HEK293 (cell line): ENCODE data around the gene SSBP3.

ENCODE experiments used
- BCL11B ChIP-seq: fragments of 450-650 bp; formaldehyde crosslinking; IDR thresholded peaks from 2 replicates; pipeline ENCODE4 v1.5.1; 2016; ENCODE audit warnings: low read depth, missing biosample characterization, missing genetic modification characterization
- MYNN ChIP-seq: fragments of 450-650 bp; formaldehyde crosslinking; IDR thresholded peaks from 2 replicates; pipeline ENCODE4 v1.5.1; 2016; ENCODE audit warnings: missing biosample characterization, missing genetic modification characterization, borderline replicate concordance
- OVOL3 ChIP-seq: fragments of 450-650 bp; formaldehyde crosslinking; IDR thresholded peaks from 2 replicates; pipeline ENCODE4 v1.5.1; 2016; ENCODE audit warnings: missing biosample characterization, missing genetic modification characterization
- ZNF121 ChIP-seq: fragments of 450-650 bp; formaldehyde crosslinking; IDR thresholded peaks from 2 replicates; pipeline ENCODE4 v1.5.1; 2016; ENCODE audit warnings: missing biosample characterization, missing genetic modification characterization
- ZNF311 ChIP-seq: fragments of 450-650 bp; formaldehyde crosslinking; IDR thresholded peaks from 2 replicates; pipeline ENCODE4 v1.5.1; 2017; ENCODE audit warnings: missing biosample characterization, missing genetic modification characterization, borderline replicate concordance
- ZNF335 ChIP-seq: fragments of 450-650 bp; formaldehyde crosslinking; conservative IDR thresholded peaks from 2 replicates; pipeline ENCODE4 v1.5.1; 2016; ENCODE audit warnings: missing biosample characterization, missing genetic modification characterization
- ZNF366 ChIP-seq: fragments of 450-650 bp; formaldehyde crosslinking; conservative IDR thresholded peaks from 2 replicates; pipeline ENCODE4 v1.5.1; 2016; ENCODE audit warnings: missing biosample characterization, missing genetic modification characterization
- ZNF658 ChIP-seq: fragments of 450-650 bp; formaldehyde crosslinking; IDR thresholded peaks from 2 replicates; pipeline ENCODE4; 2016; ENCODE audit warnings: missing biosample characterization, missing genetic modification characterization
- ZNF670 ChIP-seq: fragments of 450-650 bp; formaldehyde crosslinking; IDR thresholded peaks from 2 replicates; pipeline ENCODE4 v1.5.1; 2016; ENCODE audit warnings: missing biosample characterization, missing genetic modification characterization, low read depth
- ZNF776 ChIP-seq: fragments of 450-650 bp; formaldehyde crosslinking; IDR thresholded peaks from 2 replicates; pipeline ENCODE4 v1.5.0; 2017; ENCODE audit warnings: missing biosample characterization, missing genetic modification characterization, borderline replicate concordance
- TF ChIP-seq, protein P1 (sequence below): fragments of 450-650 bp; formaldehyde crosslinking; conservative IDR thresholded peaks from 2 replicates; pipeline ENCODE4 v1.5.1; 2016; ENCODE audit warnings: low read depth, missing biosample characterization, missing genetic modification characterization
- TF ChIP-seq, protein P2 (sequence below): fragments of 450-650 bp; formaldehyde crosslinking; IDR thresholded peaks from 2 replicates; pipeline ENCODE4; 2016; ENCODE audit warnings: missing biosample characterization, missing genetic modification characterization
- TF ChIP-seq, protein P3 (sequence below): fragments of 450-650 bp; formaldehyde crosslinking; IDR thresholded peaks from 2 replicates; pipeline ENCODE4 v1.5.1; 2017; ENCODE audit warnings: missing biosample characterization, missing genetic modification characterization
- TF ChIP-seq, protein P4 (sequence below): fragments of 450-650 bp; formaldehyde crosslinking; IDR thresholded peaks from 2 replicates; pipeline ENCODE4 v1.5.1; 2016; ENCODE audit warnings: missing biosample characterization, missing genetic modification characterization

The SSBP3 gene

DNA sequence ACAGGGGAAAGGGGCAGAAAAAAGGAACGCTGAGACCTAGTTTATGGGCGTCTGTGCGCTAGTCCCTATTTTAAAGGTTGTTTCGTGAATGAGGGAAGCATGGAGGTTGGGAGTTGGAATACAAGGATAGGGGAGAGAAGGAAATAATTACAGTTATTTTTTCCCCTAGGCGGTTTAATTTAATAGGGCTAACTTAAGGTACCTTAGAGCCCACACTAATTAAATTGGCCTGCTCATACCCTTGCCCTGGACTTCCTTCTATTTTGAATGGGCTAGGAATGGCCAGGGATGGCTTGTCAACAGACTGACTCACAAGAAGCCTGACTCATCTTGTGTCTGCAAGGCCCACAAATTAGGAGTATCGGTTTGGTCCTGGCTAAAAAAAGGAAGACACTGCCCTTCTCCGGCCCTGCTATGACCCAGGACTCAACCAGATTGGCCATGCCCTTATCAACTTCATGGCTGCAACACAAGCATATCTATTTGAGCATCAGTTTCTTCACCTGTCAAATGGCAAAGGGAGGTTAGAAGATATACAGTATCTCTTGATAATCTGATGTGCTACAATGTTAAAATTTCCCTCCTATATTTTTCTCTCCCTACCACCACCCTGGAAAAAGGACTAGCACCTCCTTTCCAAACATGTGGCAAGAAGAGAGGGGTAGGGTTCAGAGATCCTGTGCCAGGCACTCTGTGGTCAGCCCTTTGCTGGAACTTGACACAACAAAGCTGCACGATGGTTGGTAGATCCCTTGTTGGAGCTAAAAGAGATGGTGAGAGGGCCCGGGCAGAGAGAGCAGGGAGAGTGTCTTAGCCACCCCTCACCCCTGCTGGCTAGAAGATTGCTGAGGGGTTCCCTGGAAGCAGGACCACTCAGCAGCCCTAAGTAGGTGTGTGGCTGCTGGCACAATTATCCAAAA is 2.2 kb upstream of the SSBP3 start (continued):
- TF ChIP-seq, protein P1, sequence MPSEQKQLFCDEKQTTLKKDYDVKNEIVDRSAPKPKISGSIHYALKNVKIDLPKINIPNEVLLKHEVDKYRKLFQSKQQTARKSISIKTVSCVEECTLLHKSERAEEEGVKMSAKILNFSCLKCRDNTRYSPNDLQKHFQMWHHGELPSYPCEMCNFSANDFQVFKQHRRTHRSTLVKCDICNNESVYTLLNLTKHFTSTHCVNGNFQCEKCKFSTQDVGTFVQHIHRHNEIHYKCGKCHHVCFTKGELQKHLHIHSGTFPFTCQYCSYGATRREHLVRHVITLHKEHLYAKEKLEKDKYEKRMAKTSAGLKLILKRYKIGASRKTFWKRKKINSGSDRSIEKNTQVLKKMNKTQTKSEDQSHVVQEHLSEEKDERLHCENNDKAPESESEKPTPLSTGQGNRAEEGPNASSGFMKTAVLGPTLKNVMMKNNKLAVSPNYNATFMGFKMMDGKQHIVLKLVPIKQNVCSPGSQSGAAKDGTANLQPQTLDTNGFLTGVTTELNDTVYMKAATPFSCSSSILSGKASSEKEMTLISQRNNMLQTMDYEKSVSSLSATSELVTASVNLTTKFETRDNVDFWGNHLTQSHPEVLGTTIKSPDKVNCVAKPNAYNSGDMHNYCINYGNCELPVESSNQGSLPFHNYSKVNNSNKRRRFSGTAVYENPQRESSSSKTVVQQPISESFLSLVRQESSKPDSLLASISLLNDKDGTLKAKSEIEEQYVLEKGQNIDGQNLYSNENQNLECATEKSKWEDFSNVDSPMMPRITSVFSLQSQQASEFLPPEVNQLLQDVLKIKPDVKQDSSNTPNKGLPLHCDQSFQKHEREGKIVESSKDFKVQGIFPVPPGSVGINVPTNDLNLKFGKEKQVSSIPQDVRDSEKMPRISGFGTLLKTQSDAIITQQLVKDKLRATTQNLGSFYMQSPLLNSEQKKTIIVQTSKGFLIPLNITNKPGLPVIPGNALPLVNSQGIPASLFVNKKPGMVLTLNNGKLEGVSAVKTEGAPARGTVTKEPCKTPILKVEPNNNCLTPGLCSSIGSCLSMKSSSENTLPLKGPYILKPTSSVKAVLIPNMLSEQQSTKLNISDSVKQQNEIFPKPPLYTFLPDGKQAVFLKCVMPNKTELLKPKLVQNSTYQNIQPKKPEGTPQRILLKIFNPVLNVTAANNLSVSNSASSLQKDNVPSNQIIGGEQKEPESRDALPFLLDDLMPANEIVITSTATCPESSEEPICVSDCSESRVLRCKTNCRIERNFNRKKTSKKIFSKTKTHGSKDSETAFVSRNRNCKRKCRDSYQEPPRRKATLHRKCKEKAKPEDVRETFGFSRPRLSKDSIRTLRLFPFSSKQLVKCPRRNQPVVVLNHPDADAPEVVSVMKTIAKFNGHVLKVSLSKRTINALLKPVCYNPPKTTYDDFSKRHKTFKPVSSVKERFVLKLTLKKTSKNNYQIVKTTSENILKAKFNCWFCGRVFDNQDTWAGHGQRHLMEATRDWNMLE = no peak
- TF ChIP-seq ZNF335 (tag by site-specific recombination) = peak; percentile 87
- TF ChIP-seq, protein P2, sequence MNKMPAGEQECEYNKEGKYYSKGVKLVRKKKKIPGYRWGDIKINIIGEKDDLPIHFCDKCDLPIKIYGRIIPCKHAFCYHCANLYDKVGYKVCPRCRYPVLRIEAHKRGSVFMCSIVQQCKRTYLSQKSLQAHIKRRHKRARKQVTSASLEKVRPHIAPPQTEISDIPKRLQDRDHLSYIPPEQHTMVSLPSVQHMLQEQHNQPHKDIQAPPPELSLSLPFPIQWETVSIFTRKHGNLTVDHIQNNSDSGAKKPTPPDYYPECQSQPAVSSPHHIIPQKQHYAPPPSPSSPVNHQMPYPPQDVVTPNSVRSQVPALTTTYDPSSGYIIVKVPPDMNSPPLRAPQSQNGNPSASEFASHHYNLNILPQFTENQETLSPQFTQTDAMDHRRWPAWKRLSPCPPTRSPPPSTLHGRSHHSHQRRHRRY (tag by site-specific recombination) = no peak
- 0 out of 2 replicates have a peak, but pooled peaks have one; percentile 12 for TF ChIP-seq MYNN (tag by site-specific recombination)
- no peak for TF ChIP-seq ZNF670
- TF ChIP-seq ZNF366 (tag by site-specific recombination) = peak; percentile 60; the same call in 1 of the 2 replicates
- no peak for TF ChIP-seq ZNF776 (tag by site-specific recombination)
- TF ChIP-seq ZNF121 = no peak
- TF ChIP-seq ZNF311 (tag by site-specific recombination) = no peak
- TF ChIP-seq, protein P3, sequence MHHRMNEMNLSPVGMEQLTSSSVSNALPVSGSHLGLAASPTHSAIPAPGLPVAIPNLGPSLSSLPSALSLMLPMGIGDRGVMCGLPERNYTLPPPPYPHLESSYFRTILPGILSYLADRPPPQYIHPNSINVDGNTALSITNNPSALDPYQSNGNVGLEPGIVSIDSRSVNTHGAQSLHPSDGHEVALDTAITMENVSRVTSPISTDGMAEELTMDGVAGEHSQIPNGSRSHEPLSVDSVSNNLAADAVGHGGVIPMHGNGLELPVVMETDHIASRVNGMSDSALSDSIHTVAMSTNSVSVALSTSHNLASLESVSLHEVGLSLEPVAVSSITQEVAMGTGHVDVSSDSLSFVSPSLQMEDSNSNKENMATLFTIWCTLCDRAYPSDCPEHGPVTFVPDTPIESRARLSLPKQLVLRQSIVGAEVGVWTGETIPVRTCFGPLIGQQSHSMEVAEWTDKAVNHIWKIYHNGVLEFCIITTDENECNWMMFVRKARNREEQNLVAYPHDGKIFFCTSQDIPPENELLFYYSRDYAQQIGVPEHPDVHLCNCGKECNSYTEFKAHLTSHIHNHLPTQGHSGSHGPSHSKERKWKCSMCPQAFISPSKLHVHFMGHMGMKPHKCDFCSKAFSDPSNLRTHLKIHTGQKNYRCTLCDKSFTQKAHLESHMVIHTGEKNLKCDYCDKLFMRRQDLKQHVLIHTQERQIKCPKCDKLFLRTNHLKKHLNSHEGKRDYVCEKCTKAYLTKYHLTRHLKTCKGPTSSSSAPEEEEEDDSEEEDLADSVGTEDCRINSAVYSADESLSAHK (tag by site-specific recombination) = no peak
- TF ChIP-seq BCL11B (tag by site-specific recombination) = no peak
- TF ChIP-seq OVOL3 (tag by site-specific recombination) = no peak
- TF ChIP-seq ZNF658 (tag by site-specific recombination) = no peak
- TF ChIP-seq, protein P4, sequence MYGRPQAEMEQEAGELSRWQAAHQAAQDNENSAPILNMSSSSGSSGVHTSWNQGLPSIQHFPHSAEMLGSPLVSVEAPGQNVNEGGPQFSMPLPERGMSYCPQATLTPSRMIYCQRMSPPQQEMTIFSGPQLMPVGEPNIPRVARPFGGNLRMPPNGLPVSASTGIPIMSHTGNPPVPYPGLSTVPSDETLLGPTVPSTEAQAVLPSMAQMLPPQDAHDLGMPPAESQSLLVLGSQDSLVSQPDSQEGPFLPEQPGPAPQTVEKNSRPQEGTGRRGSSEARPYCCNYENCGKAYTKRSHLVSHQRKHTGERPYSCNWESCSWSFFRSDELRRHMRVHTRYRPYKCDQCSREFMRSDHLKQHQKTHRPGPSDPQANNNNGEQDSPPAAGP (tag by site-specific recombination) = peak; percentile 39; the same call in 1 of the 2 replicates
